WI38 (cell line): Measurements from ENCODE around the gene ANO4.

ENCODE experiments used
- H3K4me3 ChIP-seq: 2 replicates; pipeline ENCODE4 v1.5.1; 2011; ENCODE audit warnings: low read depth, mild to moderate bottlenecking, control low read depth, low read length
- CTCF ChIP-seq: IDR thresholded peaks from 2 replicates; pipeline ENCODE4 v1.5.1; 2012; ENCODE audit warnings: low read depth, mild to moderate bottlenecking, control low read depth, low read length

ANO4 gene

GRCh38 chr12:101021911-101022388 is 227.4 kb downstream of the ANO4 start:
- no peak for TF ChIP-seq CTCF
- H3K4me3 ChIP-seq: no peak overlapping the region

- TF ChIP-seq CTCF: no peak
- H3K4me3 ChIP-seq: no peak overlapping the region
Observed at GRCh38 chr12:101027200-101027599, 232.6 kb downstream of the ANO4 start.

GRCh38 chr12:101027816-101028215 is 233.2 kb downstream of the ANO4 start:
- H3K4me3 ChIP-seq: no peak overlapping the region
- no peak for TF ChIP-seq CTCF

- no peak overlapping the region for H3K4me3 ChIP-seq
- no peak for TF ChIP-seq CTCF
Observed at GRCh38 chr12:101038289-101038871, 243.8 kb downstream of the ANO4 start.

- TF ChIP-seq CTCF: no peak
- H3K4me3 ChIP-seq: no peak overlapping the region
Observed at GRCh38 chr12:101039848-101040531, 245.4 kb downstream of the ANO4 start.

GRCh38 chr12:101040936-101041335 is 246.4 kb downstream of the ANO4 start:
- no peak overlapping the region for H3K4me3 ChIP-seq
- TF ChIP-seq CTCF: no peak

GRCh38 chr12:101042211-101042610 is 247.6 kb downstream of the ANO4 start:
- TF ChIP-seq CTCF: no peak
- H3K4me3 ChIP-seq: no peak overlapping the region
